Measurements from ENCODE around the gene BMP5. TPM values are rescaled to one million over a fixed set of nuclear protein-coding genes. Genes with fewer than 3 reads are reported as not detected.

The BMP5 gene
- total and polyA plus RNA-seq, 2 donors (not counting 1 experiment from before 2014, with no cell fraction given), result 1.5 TPM; not detected in 1

- H3K79me2 ChIP-seq (ENCODE audit: control insufficient read depth, insufficient read depth, low read length), result no peaks in the 10 kb centered on the region
- no peak for DNase-seq (ENCODE audit: low read depth in 2 of 2)
Observed at GRCh38 chr6:55874316-55874715, 1.1 kb downstream of the BMP5 start.

GRCh38 chr6:55872866-55873265 is 2.5 kb downstream of the BMP5 start:
- no peak for DNase-seq (ENCODE audit: low read depth in 2 of 2)
- Histone ChIP-seq H2AFZ (ENCODE audit: low read length) (no peak overlapping the region), H3K27ac (ENCODE audit: insufficient read depth, low read length) (no peak overlapping the region), H3K9me3 (ENCODE audit: control insufficient read depth, insufficient read depth, low read depth, low read length) (no peaks in the 10 kb centered on the region), H3K4me2 (ENCODE audit: extremely low read depth, insufficient read depth, low read length) (no peak overlapping the region), H3K27me3 (ENCODE audit: control insufficient read depth, insufficient read depth, low read length) (no peaks in the 10 kb centered on the region), H3K36me3 (ENCODE audit: control insufficient read depth, insufficient read depth, low read length) (no peaks in the 10 kb centered on the region), H3K4me3 (replicated peaks in 1 of 4; ENCODE audit: control extremely low read depth in 1 of 4, insufficient read depth in 1 of 4, low read depth in 3 of 4, low read length in 4 of 4) (peak overlapping the region in 1 of 4 experiments; percentile 63), H3K4me1 (ENCODE audit: control insufficient read depth, extremely low read depth, insufficient read depth, low read length) (no peaks in the 10 kb centered on the region), H4K20me1 (ENCODE audit: control insufficient read depth, extremely low read depth, insufficient read depth, low read length) (no peaks in the 10 kb centered on the region), H3K79me2 (ENCODE audit: control insufficient read depth, insufficient read depth, low read length) (no peaks in the 10 kb centered on the region), H3K9ac (ENCODE audit: insufficient read depth, low read length) (no peak overlapping the region)
- no peak for TF ChIP-seq EZH2 (IDR thresholded peaks at IDR 0.05; ENCODE audit: low read length, missing control alignments)
- no peak for TF ChIP-seq CTCF (conservative IDR thresholded peaks at IDR 0.05 in 1 of 2, IDR thresholded peaks at IDR 0.05 in 1 of 2; ENCODE audit: low read depth in 1 of 2, low read length in 2 of 2)

More at GRCh38 chr6:55874316-55874715, 1.1 kb downstream of the BMP5 start:
- H3K4me2 ChIP-seq (ENCODE audit: extremely low read depth, insufficient read depth, low read length), result peak overlapping the region; percentile 1
- TF ChIP-seq EZH2 (IDR thresholded peaks at IDR 0.05; ENCODE audit: low read length, missing control alignments) (no peak), CTCF (conservative IDR thresholded peaks at IDR 0.05 in 1 of 2, IDR thresholded peaks at IDR 0.05 in 1 of 2; ENCODE audit: low read depth in 1 of 2, low read length in 2 of 2) (no peak)
- H3K9ac ChIP-seq (ENCODE audit: insufficient read depth, low read length), result no peak overlapping the region
- H3K27ac ChIP-seq (ENCODE audit: insufficient read depth, low read length), result no peak overlapping the region
- no peak overlapping the region for H2AFZ ChIP-seq (ENCODE audit: low read length)
- H3K36me3 ChIP-seq (ENCODE audit: control insufficient read depth, insufficient read depth, low read length), result no peaks in the 10 kb centered on the region
- H3K4me3 ChIP-seq (replicated peaks in 1 of 4; ENCODE audit: control extremely low read depth in 1 of 4, insufficient read depth in 1 of 4, low read depth in 3 of 4, low read length in 4 of 4), result peak overlapping the region in 1 of 4 experiments; percentile 63
- H3K9me3 ChIP-seq (ENCODE audit: control insufficient read depth, insufficient read depth, low read depth, low read length), result no peaks in the 10 kb centered on the region
- no peaks in the 10 kb centered on the region for H3K4me1 ChIP-seq (ENCODE audit: control insufficient read depth, extremely low read depth, insufficient read depth, low read length)
- no peaks in the 10 kb centered on the region for H3K27me3 ChIP-seq (ENCODE audit: control insufficient read depth, insufficient read depth, low read length)
- no peaks in the 10 kb centered on the region for H4K20me1 ChIP-seq (ENCODE audit: control insufficient read depth, extremely low read depth, insufficient read depth, low read length)

GRCh38 chr6:55870181-55870813 is 5.1 kb downstream of the BMP5 start:
- Histone ChIP-seq H3K9me3 (ENCODE audit: control insufficient read depth, insufficient read depth, low read depth, low read length) (no peaks in the 10 kb centered on the region), H3K27ac (ENCODE audit: insufficient read depth, low read length) (no peak overlapping the region)
- no peak for TF ChIP-seq EZH2 (IDR thresholded peaks at IDR 0.05; ENCODE audit: low read length, missing control alignments)
- no peak for TF ChIP-seq CTCF (conservative IDR thresholded peaks at IDR 0.05 in 1 of 2, IDR thresholded peaks at IDR 0.05 in 1 of 2; ENCODE audit: low read depth in 1 of 2, low read length in 2 of 2)

More at GRCh38 chr6:55870181-55870813, 5.1 kb downstream of the BMP5 start:
- DNase-seq (ENCODE audit: low read depth in 2 of 2), result no peak
- Histone ChIP-seq H3K4me2 (ENCODE audit: extremely low read depth, insufficient read depth, low read length) (no peak overlapping the region), H3K27me3 (ENCODE audit: control insufficient read depth, insufficient read depth, low read length) (no peaks in the 10 kb centered on the region), H3K4me3 (replicated peaks in 1 of 4; ENCODE audit: control extremely low read depth in 1 of 4, insufficient read depth in 1 of 4, low read depth in 3 of 4, low read length in 4 of 4) (no peak overlapping the region), H3K4me1 (ENCODE audit: control insufficient read depth, extremely low read depth, insufficient read depth, low read length) (no peaks in the 10 kb centered on the region), H3K36me3 (ENCODE audit: control insufficient read depth, insufficient read depth, low read length) (no peaks in the 10 kb centered on the region), H3K9ac (ENCODE audit: insufficient read depth, low read length) (no peak overlapping the region), H2AFZ (ENCODE audit: low read length) (no peak overlapping the region), H3K79me2 (ENCODE audit: control insufficient read depth, insufficient read depth, low read length) (no peaks in the 10 kb centered on the region), H4K20me1 (ENCODE audit: control insufficient read depth, extremely low read depth, insufficient read depth, low read length) (no peaks in the 10 kb centered on the region)
